ENCODE results near the gene L3MBTL3.
"Not testable (repeated sequence)": the region's sequence is repeated elsewhere in the genome, so short reads cannot be mapped to it uniquely, and the experiment has no call there.

Gene L3MBTL3

DNA sequence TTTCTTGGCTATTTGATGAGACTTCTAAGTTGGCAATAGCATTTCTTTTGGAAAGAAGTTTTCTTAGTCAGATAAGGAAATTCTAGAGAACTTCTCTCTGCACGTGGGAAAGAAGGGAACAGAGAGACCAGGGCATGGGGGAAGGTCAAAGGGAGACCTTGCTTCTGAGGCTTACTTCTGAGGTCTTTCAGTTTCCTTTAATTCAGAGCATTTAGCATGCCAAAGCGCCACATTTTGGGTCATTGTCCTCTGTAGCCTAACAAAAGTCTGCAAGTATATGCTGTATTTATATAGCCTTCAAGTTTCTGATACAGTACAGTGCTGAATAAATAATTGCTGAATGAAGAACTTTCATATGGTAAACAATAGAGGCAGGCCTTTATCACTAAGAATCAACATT lies 108.8 kb downstream of the L3MBTL3 start:
- Histone ChIP-seq H3K4me3 (no peak overlapping the region), H3K27ac (no peak overlapping the region)

DNA sequence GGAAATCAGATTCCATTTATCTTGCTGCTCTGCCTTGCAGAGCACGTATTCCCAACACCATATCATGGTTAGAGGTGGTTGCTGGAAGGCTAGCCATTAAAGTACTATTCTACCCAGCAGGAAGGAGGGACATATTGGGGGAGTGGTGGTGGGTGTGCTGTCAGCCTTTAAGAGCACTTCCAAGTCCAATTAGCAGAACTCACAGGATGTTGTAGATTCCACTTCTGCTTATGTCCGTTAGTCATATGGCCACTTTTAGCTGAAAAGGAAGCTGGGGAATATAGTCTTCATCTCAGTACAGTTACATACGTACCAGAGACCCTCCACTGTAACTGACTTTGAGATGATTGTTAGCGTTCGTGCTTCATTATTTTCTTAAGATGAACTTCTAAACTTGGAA lies 109.9 kb downstream of the L3MBTL3 start:
- no peak overlapping the region for H3K27ac ChIP-seq
- no peak overlapping the region for H3K4me3 ChIP-seq

DNA sequence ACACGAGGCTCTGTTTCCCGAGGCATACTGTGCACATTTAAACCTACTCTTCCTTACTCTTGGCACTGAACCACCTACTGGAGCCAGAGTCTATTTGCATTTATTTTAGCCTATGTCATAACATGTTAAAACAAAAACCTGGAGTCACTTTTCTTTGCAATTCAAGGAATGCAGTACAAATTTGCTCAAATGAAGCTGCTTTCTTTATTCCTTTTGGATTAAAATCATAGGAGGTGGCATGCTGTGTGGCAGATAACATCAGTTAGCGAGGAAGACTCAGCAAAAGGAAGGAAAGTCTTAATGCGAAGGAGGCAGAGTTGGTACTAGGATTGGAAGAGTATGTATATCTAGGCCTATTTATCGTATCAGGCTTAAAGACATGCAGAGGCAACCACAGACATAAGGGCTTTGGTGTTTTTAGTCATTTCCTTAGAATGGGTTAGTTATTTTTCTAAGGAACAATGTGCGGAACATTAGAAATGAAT lies 111.4 kb downstream of the L3MBTL3 start:
- Histone ChIP-seq H3K4me3 (no peak overlapping the region), H3K27ac (no peak overlapping the region)

DNA sequence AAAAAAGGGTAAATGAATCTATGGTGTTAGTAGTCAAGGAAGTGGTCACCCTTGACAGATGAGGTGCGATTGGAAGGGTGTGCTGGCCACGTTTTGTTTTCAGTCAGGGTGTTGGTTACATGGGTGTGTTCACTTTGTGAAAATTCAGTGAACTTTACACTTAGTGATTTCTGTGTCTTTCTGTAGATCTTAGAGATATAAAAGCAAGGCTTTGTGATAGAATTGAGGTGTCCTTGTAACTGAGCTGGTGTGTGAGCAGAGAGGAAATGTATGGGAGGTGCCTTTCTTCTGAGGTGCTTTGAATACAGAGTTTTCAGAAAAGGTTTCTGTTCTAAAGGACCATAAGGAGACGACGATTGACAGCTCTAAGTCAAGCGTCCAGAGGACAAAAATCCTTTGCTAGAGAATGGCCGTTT lies 113.9 kb downstream of the L3MBTL3 start:
- Histone ChIP-seq H3K4me3 (no peak overlapping the region), H3K27ac (peak overlapping the region in 6 of 21 experiments; percentile 6 to 64 (median 31))

DNA sequence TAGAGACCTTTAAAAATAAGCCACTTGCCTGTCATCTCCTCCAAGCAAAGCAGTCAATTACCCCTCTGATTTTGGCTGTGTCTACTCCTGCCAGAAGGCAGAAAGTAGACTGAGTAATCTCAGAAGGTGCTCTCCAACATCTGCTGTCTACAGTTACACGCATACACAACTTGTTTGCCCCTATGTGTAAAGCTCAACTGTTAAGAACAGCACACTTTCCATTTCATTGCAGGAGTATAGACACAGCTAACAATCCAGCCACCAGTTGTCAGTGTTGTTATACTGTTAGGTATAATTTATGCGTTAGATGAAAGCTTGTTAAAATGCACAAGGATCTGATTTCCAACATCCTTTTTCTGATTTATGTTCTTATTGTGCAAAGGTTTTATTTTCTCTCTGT lies 116.2 kb downstream of the L3MBTL3 start:
- H3K4me3 ChIP-seq = no peak overlapping the region

DNA sequence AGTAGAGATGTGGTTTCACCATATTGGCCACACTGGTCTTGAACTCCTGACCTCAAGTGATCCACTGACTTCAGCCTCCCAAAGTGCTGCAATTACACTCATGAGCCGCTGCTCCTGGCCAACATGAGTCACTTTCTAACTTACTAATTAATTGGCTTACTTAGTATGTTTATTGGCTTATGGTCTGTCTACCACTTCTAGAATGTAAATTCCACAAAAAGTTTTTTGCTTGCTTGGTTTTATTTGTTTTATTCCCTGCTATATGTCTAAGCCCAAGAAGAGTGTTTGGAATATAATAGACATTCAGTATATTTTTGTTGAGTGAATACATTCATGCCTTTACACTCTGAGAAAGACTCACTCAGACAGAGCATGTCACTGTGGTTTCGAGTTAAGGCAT lies 118.4 kb downstream of the L3MBTL3 start:
- no peak overlapping the region for H3K4me3 ChIP-seq
- H3K27ac ChIP-seq = no peak overlapping the region

More for the DNA sequence above, 116.2 kb downstream of the L3MBTL3 start:
- peak overlapping the region in 1 of 21 experiments; percentile 64 for H3K27ac ChIP-seq

DNA sequence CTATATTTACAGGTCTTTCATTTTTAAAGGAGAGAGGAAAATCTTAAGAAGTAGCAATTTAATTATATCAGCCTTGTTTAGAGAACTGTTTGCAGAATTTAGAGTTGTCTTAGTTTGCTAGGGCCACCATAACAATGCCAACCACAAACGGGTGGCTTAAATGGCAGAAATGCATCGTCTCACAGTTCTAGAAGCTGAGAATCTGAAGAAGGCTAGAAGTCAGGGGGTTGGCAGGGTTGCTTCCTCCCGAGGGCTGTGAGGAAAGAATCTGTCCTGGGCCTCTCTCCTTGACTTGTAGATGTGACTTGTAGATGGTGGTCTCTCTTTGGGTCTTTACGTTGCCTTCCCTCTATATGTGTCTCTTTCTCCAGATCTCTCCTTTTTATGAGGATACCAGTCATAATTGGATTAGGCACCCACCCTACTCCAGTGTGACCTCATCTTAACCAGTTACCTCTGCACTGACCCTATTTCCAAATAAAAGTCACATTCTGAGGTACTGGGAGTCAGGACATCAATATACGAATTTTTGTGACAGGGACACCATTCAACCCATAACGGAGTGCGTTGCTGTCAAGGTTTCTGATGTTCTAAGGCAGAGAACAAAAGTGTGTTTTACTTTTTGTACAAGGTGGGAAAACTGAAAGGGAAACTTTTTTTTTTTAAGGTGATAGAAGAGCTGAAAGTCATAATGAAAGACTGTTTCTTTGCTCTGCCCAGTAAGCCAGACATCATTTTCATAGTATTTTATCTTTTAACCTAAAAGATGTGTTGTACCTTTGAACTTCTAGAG lies 119.9 kb downstream of the L3MBTL3 start:
- Histone ChIP-seq H3K4me3 (no peak overlapping the region), H3K27ac (peak overlapping the region in 1 of 21 experiments; percentile 16)

DNA sequence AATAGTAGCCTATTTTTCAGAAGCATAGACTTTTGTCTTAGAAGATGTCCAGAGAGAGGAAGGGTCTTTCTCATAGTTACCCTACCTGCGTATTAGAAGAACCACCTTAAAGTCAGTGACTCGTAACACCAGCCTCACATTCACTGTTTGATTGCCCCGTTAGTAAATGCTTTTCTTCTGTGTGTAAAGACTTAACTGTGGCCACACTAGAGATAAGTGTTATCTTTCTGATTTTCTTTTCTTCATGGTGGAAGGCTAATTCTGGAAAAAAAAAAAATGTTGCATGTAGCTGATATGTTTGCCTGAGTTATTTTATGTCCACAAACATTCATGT lies 120.5 kb downstream of the L3MBTL3 start:
- peak overlapping the region in 1 of 21 experiments; percentile 16 for H3K27ac ChIP-seq

DNA sequence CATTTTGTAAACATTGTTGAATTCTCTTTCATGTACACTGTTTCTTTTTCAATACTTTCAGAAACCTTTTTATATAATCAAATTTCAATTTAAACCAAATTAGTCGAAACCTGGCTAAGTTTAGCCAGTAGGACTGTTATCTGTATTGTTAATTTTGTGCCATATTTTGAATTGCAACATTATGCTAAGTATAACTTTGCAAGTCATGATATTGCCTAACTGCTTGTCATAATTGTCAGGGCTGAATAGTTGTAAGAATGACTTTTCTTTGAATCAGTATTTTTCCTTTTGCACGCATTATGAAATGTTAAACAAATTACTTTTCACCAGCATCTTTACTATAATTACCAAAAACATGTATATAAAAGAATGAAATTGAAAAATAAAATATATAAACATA lies 121.7 kb downstream of the L3MBTL3 start:
- no peak overlapping the region for H3K4me3 ChIP-seq
- H3K27ac ChIP-seq = no peak overlapping the region

More for the DNA sequence above, 120.5 kb downstream of the L3MBTL3 start:
- H3K4me3 ChIP-seq = no peak overlapping the region

DNA sequence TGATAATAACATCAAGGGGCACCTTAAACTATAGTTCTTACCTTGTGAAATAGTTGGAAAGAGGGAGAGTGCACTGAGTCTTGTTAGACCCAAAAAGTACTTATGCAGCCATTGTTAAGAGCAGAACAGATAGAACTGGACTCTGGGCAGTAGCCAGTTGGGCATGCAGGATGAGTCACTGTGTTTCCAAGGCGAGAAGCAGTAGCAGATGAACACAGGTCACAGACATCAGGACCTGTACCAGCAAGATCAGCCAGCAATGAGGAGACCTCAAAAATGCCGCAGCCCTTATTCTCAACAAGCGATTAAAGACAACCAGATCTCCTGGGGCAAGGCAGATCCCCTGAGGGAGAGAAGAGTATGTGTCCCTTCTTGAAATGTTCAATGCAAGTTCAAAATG lies 125.3 kb downstream of the L3MBTL3 start:
- Histone ChIP-seq H3K4me3 (no peak overlapping the region), H3K27ac (no peak overlapping the region)

DNA sequence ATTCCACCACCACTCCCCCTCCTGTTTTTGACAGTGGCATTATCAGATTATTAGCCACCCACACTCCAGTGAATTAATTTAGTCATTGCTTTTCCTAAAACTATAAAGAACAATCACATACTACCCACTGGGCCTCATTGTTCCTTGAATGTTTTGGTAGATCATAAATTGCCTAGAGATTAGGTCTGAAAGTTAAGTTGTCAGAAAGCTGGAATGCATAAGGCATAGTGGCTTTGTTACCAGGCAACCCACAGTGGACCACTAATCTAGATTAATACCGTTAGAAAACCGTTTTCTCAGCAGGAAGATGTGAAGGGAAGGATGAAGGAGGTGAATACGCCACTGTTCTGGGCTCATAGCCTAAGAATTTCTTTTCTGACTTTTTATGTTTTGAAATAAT lies 128.7 kb downstream of the L3MBTL3 start:
- Histone ChIP-seq H3K27ac (no peak overlapping the region), H3K4me3 (no peak overlapping the region)

DNA sequence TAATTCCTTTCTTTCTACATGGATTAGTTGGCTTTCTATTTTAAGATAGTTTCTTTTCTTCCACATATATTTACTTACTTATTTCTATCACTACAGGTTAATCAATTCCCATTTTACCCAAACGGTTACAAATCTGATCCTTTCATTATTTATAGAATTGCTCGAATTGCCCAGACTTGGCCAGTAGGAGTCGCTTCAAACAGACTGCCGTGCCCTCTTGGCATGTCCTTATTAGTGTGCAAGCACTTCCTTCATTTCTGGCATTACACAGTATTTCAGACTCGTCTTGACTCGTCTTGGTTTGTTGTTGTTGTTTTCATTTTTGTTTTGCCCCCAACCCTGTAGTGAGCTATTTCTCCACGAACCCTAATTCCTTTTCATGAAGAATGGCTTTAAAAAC lies 129.8 kb downstream of the L3MBTL3 start:
- Histone ChIP-seq H3K4me3 (no peak overlapping the region), H3K27ac (no peak overlapping the region)

DNA sequence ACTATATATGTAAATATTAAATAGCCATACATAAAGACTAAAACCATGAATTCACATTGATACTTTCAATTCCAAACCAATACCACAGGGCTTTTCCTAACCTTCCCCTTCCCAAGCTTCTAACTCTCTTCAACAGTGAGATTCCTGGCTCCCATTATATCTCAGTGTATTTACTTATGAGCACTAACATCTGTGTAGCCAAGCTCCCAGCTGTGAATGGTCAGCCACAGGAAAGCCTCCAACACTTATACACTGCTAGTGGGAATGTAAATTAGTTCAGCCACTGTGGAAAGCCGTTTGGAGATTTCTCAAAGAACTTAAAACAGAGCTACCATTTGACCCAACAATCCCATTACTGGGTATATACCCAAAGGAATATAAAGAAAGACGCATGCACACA lies 130.6 kb downstream of the L3MBTL3 start:
- not testable (repeated sequence) for H3K27ac ChIP-seq, H3K4me3 ChIP-seq

DNA sequence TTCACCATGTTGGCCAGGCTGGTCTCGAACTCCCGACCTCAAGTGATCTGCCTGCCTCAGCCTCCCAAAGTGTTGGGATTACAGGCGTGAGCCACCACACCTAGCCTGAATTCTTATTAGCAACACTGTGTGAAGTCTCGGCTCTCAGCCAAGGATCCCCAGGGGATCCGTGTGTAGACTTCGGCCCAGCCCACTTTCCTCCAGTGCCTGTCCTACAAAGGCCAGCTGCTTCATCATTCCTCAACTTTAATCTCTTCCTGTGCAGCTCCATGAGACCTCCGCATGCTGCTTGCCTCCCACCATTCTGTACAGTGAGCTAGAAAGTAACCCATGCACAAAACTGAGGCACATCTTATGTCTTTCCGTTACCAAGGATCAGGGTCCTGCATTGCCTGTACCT lies 132.5 kb downstream of the L3MBTL3 start:
- Histone ChIP-seq H3K27ac (no peak overlapping the region), H3K4me3 (no peak overlapping the region)

DNA sequence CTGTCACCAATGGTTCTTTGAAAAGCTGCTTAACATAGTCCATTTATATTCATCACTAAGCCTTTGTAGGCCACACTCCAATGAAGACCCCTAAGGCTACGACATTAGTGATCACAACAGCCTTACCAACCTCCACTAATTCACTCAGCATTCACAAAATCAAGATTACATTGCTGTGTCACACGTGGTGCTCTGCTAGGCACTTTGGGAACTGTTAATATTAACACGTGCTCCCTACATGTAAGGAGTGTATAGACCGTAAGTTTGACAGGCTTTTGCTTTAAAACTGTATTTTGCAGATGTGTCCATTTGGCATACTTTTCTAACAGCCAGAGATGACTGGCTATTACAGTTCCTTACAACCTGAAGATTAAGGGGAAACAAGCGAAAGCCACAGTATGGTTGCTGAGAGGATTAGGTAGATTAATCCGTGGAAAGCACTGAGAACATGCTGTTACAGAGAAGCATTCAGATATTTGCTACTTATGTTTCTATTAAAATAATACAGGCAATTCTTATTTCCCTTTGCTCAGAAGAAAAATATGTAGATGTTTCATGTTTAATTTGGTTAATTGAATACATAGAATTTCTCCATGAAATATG lies 134.6 kb downstream of the L3MBTL3 start:
- Histone ChIP-seq H3K4me3 (no peak overlapping the region), H3K27ac (no peak overlapping the region)

DNA sequence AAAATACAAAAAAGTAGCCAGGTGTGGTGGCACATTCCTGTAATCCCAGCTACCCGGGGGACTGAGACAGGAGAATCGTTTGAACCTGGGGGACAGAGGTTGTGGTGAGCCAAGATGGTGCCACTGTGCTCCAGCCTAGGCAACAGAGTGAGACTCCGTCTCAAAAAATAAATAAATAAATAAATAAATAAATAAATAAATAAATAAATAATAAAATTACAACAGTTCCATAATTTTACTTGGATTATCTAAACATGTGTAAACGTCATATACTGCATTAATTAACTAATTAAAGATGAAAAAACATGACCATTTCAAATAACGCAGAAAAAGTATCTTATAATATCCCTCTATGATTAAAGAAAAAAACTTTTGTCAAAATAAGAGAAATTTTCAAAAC lies 138.5 kb downstream of the L3MBTL3 start:
- H3K4me3 ChIP-seq = no peak overlapping the region
- no peak overlapping the region for H3K27ac ChIP-seq

DNA sequence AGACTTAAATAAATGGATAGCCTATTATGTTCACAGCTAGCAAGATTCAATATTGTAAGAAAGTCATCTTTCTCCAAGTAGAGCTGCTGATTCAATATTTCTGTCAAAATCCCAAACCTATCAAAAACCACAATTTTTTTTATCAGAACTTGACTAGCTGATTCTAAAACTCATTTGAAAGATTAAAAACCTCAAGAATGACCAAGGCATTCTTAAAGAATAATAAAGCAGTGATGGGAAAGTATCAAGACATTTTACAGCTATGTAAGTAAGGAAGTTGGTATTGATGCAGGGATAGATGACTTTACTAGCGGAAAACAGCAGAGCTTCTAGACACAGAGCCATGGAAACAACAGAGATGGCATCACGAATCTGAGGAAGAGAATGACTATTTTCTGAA lies 139.7 kb downstream of the L3MBTL3 start:
- no peak overlapping the region for H3K4me3 ChIP-seq
- H3K27ac ChIP-seq = no peak overlapping the region

DNA sequence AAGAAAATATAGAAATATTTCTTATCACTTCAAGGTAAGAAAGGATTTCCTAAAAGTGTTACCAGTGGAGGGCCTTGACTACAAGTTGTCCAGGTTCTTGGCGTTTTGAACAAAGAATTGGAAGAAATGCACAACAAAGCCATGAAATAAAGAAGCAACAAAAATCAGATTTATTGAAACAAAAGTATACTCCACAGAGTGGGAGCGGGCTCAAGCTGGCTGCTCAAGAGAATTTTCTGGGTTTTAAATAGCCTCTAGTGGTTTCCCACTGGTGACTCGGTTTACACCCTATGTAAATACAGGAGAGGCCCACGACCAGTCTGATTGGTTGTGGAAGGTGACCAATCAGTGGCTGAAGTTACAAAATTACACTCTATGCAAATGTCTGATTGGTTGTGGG lies 140.2 kb downstream of the L3MBTL3 start:
- no peak overlapping the region for H3K27ac ChIP-seq
- no peak overlapping the region for H3K4me3 ChIP-seq

DNA sequence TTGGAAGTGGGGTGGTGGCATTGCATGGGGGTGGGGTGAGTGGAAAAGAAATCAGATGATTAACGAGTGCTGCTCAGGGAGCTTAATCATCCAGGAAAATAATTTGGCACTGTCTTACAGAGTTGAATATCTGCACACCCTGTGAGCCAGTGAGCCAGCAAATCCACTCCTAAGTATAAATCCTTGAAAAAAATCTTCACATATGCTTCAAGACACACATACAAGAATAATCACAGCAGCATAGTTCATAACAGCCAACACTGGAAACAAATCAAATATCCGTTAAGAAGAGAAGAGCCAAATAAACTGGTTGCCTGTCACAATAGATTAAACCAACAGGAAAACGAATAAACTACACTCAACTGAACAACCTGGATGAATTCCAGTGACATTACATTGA lies 141.6 kb downstream of the L3MBTL3 start:
- H3K4me3 ChIP-seq = no peak overlapping the region

DNA sequence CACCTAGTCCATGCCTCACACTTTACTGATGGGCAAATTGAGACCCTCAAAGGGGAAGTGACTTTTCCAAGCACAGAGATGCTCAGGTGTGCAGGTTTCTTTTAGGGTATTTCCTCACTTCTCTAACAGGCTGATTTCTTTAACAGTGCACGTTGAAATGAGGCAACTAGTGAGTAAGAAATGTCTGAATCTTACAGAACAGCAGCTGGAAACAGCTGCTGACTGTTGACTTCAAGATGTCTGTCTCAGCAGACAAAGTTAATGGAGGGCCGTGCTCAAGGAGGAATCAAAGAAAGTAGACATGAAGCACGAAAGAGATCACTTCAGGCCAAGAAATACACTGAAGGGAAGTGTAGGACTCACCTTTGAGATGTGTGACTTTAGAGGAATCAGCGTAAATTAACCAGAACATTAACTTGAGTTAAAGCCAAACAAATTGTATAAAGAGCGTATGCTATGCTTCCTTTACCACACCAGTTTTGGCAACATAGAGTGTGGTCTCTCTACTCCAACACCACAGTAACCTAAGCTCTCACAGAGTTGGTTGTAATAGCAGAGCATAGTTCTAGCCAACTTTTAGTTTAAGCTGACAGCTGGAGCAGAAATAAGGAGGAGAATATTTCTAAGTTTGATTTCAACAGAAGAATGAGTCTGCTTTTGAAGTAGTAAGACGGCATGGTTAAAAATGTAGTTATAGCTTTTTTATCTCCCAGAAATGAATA lies 143.5 kb downstream of the L3MBTL3 start:
- no peak overlapping the region for H3K4me3 ChIP-seq
- H3K27ac ChIP-seq = no peak overlapping the region

More for the DNA sequence above, 141.6 kb downstream of the L3MBTL3 start:
- H3K27ac ChIP-seq = no peak overlapping the region

DNA sequence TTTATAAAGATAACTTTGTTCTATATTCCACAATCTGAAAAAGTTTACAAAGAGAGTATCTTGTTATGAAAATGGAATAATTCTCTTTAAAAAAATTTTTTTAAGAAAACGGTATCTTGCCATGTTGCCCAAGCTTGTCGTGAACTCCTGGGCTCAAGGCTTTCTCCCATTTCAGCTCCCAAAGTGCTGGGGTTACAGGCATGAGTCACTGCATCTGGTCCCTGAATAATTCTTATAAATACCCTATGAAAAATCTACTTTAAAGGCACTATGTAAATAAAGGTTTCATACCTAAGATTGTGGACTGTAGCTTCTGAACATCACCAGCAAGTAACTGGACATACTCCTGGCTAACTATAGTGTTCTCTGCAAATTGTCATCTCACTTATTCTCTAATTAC lies 144.0 kb downstream of the L3MBTL3 start:
- H3K4me3 ChIP-seq = no peak overlapping the region
- H3K27ac ChIP-seq = no peak overlapping the region
